Measurements from ENCODE around the gene LRRC26.

LRRC26 gene, protein sequence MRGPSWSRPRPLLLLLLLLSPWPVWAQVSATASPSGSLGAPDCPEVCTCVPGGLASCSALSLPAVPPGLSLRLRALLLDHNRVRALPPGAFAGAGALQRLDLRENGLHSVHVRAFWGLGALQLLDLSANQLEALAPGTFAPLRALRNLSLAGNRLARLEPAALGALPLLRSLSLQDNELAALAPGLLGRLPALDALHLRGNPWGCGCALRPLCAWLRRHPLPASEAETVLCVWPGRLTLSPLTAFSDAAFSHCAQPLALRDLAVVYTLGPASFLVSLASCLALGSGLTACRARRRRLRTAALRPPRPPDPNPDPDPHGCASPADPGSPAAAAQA

GRCh38 chr9:137169896-137170358 is at the start of gene LRRC26:
TSS of gene LRRC26 (minus strand) at chr9:137170051. CDS start at chr9:137169943, 108 bp downstream.
- DNase-seq (ENCODE audit: low read depth): no peak

- no peak for DNase-seq (ENCODE audit: low read depth)
Measured at GRCh38 chr9:137218754-137219271, 49.0 kb upstream of the LRRC26 start.

DNA sequence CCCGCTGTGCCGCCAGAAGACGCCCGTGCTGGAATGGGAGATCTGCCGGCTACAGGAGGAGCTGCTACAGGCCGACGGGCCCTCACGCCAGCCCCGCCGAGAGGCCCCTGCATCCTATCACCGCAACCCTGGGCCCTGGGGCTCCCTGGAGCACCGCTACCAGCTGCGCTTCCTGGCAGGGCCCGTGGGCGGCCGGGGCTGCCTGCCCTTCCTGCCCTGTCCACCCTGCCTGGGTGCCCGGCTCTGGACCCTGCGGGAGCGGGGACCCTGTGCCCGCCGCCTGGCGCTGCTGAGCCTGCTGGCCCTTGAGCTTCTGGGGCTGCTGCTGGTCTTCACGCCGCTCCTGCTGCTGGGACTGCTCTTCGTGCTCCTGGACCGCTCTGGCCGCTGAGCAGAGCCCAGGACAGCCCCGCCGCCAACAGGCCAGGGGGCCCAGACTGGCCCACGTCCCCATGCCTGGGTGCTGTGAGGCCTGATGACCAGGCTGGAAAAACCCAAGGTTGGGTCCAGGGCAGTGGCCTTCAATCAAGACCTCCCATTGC is 48.4 kb upstream of the LRRC26 start:
- DNase-seq (ENCODE audit: low read depth): no peak

DNA sequence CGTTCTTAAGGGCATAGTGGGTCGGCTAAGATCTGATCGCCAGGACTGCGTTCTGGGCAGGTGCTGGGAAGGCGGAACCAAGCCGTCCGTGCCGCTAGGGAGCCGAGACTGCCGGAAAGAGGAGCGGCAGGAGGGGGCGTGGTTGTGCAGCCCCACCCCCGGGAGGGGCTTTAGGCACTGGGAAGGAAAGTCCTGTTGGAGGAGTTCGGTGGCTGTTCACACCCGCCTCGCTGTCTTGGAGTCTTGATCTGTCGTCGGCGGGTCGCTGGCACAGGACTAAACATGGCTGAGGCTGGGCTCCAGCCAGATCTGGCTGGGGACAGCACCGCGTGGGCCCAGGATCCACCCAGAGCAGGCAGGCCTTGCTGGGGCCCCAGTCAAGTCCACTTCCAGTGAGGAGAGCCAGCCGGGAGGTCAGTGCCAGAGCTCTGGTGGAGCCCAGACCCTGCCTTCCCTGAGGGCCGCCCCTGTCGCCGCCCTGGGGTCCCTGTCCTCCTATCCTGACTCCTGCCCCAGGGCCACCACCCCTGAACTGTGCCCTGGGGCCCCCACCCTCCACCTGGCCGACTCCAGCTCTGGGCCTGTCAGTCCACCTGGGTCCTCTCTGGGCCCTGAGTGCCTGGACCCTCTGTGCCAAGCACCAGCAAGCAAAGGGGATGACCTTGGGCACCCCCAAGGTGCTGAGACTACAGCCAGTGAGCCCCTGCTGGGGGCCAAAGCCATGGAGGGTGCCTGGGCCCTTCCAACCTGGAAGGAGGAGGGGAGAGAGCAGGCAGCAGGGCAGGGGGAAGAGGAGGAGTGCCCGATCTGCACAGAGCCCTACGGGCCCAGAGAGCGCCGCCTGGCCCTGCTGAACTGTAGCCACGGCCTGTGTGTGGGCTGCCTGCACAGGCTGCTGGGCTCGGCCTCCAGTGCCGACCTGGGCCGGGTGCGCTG is 47.7 kb upstream of the LRRC26 start:
- DNase-seq (ENCODE audit: low read depth): no peak

DNA sequence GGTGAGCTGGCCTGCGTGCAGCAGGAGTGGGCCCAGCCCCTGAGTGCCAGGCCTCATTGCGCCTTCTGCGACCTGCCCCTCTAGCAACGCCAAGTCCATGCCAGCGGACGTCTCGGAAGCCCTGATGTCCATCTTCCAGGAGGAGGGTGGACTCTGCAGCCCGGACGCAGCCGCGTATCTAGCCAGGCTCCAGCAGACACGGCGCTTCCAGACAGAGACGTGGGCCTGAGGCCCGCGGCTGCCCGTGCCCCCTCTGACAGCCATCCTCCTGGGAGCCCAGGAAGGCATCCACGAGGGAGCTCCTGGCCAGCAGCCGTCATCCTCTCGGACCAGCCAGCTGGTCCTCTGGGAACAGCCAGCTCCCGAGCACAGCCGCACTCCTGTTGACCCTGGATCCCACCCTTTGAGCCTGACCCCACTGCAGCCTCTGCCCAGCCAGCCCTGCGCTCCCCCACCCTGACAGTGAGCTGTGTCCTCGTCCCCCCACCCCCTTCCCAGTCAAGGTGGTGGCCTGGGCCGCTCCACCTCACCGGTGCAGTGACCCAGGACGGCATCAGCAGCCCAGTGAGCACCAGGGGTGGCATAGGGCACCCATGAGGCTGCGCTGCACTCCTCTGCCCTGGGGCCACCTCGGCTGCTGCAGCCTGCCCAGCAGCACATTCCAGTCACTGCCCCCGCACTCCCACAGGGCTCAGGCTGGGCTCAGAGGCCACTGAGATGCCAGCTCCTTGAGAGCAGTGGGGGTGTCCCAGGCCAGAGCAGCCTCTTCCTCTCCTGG is 46.5 kb upstream of the LRRC26 start:
- DNase-seq (ENCODE audit: low read depth): no peak

DNA sequence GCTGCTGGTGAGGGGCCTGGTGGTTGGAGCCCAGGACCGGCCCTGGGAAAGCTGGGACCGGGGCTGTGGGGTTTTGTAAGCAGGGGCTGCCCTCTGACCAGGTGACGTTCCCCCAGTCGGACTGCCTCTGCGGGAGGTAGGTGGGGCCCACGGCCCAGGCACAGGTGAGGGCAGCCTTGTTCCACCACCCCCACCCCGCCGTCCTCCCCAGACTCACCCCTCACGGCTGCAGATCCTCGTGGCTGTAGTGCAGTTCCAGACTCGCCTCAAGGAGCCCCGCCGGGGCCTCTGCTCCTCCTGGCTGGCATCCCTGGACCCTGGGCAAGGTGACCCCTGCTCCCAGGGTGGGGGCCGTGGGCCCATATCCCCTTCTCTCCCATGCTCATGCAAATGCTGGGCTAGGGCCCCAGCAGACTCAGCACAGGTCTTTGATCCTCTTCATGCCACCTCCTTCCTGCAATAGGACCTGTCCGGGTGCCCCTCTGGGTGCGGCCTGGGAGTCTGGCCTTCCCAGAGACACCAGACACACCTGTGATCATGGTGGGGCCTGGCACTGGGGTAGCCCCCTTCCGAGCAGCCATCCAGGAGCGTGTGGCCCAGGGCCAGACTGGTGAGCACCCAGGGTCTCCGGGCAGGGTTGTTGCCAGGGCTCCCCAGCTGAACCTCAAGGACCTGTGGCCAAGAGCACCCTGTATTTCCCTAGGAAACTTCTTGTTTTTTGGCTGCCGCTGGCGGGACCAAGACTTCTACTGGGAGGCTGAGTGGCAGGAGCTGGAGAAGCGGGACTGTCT is 45.5 kb upstream of the LRRC26 start:
- DNase-seq (ENCODE audit: low read depth): no peak

DNA sequence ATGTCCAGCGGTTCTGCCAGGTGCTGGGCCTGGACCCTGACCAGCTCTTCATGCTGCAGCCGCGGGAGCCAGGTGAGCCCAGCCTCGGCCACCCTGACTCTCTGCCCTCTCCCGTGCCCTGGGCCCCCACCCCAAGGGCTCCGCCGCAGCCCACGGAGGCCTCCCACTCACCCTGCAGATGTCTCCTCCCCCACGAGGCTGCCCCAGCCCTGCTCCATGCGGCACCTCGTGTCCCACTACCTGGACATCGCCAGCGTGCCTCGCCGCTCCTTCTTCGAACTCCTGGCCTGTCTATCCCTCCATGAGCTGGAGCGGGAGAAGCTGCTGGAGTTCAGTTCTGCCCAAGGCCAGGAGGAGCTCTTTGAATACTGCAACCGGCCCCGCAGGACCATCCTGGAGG is 44.8 kb upstream of the LRRC26 start:
- no peak for DNase-seq (ENCODE audit: low read depth)

DNA sequence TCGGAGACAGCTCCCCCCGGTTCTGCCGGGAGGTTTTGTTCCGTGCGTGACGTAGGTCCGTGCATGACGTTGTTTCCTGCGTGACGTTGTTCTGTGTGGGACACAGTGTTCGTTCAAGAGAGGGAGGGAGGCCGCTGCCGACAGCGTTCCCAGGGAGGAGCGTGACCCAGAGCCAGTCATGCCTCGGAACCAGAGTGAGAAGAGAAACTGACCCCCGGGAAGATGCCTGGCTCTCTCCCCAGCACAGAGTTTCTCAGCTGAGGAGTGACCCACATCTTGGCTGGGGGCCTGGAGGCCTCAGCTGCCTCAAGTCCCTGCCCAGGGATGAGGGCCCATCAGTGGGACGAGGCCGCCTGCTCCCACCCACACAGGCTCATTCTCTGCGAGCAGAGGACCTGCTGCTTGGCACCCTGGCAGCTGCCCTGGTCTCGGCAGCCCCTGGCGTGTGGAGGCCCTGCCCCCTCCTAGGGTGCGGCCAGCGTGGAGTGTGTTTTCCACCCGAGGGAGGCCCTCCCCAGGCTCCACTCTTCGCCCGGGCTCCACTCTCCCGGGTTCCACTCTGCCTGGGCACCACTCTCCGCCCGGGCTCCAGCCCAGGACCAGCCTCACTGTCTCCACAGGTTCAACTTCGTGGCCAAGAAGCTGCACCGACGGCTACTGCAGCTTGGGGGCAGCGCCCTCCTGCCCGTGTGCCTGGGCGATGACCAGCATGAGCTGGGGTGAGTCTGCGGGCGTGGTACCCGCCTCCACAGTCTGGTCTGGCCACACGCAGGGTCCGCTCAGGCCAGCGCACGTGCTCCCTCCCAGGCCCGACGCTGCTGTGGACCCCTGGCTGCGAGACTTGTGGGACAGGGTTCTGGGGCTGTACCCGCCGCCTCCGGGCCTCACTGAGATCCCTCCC is 43.6 kb upstream of the LRRC26 start:
- no peak for DNase-seq (ENCODE audit: low read depth)

DNA sequence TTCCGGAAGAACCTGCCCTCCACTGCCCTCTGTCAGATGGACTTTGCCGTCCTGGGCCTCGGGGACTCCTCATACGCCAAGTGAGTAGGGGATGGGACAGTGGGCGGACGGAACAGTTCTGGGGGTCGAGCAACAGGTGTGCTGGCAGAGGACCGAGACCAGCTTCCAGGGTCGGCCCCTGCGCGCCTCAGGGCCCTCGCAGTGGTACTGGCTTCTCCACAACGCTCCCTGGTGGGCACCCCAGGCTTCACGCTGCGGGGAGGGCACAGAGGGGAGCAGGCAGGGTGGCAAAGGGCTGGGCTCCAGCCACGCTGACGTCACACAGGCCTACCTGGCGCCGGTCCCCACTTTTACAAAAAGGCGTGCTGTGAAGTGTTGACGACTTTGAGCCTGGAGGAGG is 42.7 kb upstream of the LRRC26 start:
- no peak for DNase-seq (ENCODE audit: low read depth)

GRCh38 chr9:137211532-137211931 is 41.7 kb upstream of the LRRC26 start:
- no peak for DNase-seq (ENCODE audit: low read depth)

GRCh38 chr9:137206602-137207001 is 36.8 kb upstream of the LRRC26 start:
- no peak for DNase-seq (ENCODE audit: low read depth)

- DNase-seq (ENCODE audit: low read depth): peak; percentile 89
Measured at GRCh38 chr9:137205126-137206069, 35.5 kb upstream of the LRRC26 start, which contains the start of the genes NDOR1 and TMEM203. TSS of gene NDOR1 (plus strand) at chr9:137205700. CDS start at chr9:137205778, 78 bp downstream. TSS of gene TMEM203 (minus strand) at chr9:137205648. CDS start at chr9:137205414, 234 bp downstream.

DNA sequence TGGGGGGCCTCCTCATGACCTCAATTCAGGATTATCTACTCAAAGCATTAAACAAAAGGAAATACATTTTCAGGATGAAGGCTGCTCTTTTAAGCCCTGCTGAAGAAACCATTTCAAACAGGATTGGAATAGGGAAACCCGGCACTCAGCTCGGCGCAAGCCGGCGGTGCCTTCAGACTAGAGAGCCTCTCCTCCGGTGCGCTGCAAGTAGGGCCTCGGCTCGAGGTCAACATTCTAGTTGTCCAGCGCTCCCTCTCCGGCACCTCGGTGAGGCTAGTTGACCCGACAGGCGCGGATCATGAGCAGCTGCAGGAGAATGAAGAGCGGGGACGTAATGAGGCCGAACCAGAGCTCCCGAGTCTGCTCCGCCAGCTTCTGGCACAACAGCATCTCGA is 34.9 kb upstream of the LRRC26 start:
- no peak for DNase-seq (ENCODE audit: low read depth)

DNA sequence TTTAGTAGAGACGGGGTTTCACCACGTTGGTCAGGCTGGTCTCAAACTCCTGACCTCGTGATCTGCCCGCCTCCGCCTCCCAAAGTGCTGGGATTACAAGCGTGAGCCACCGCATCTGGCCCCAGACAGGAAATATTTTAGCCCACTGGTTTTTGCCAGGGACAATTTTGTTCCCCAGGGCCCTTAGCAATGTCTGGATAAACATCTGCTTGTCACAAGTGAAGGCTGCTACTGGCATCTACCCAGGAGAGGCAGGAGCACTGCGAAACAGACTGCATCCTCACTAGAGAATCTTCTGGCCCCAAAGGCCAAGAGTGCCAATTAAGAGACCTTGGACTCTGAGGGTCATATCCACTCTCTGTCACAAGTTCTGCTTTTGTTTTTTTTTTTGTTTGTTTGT is 33.1 kb upstream of the LRRC26 start:
- DNase-seq (ENCODE audit: low read depth): no peak

DNA sequence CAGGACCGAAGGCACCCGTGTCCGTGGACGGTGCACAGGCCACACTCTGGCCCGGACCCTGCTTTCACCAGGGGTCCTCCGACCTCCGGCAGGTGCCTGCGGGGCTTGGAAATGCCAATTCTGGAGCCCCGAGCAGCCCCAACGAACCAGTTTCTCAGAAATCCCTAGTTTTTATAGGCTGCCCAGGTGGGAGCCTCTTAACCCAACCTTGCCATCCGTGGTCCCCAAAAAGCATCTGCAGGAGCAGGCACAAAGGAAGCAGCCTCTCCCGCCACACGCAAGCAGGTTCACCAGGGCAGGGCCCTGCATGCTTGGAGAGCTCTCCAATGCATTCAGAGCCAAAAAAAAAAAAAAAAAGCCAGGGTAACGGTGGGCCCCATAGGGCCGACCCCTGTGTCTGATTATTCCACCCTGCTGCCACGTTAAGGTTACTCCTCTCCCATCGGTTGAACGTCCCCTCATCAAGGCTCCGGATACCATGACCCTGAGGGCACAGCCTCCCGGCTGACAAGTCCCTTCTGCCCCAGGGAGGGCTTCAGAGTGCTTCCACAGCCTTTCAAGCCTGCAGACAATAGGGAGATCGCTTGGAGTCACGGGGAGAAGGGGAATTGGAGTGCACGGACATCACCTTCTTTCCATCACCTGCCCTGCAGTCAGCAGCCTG is 31.5 kb upstream of the LRRC26 start:
- DNase-seq (ENCODE audit: low read depth): no peak

GRCh38 chr9:137200311-137201204 is 30.7 kb upstream of the LRRC26 start, which contains the start of gene TPRN:
TSS of gene TPRN (minus strand) at chr9:137200741. CDS start at chr9:137200711, 30 bp downstream.
- DNase-seq (ENCODE audit: low read depth): peak; percentile 97

Data from stimulated activated CD8-positive, alpha-beta memory T cell treated with anti-CD3 and anti-CD28 coated beads, Interleukin-15, amount 100 ng/mL, for 1 hour (primary cell).